GM12892 (cell line): Measurements from ENCODE around the gene POU2AF1.

ENCODE experiments used
- POLR2A ChIP-seq: IDR thresholded peaks from 2 replicates; pipeline ENCODE4 v1.6.1; 2011; ENCODE audit warnings: low read depth, low read length, control low read depth
- POLR2AphosphoS5 ChIP-seq: IDR thresholded peaks from 2 replicates; pipeline ENCODE4 v1.6.1; 2011; ENCODE audit warnings: low read depth, low read length, control low read depth
- TAF1 ChIP-seq: IDR thresholded peaks from 2 replicates; pipeline ENCODE4 v1.6.1; 2011; ENCODE audit warnings: low read depth, mild to moderate bottlenecking, control low read depth, low read length, borderline replicate concordance

GRCh38 chr11:111393096-111393495 is 14.0 kb upstream of the POU2AF1 start:
- TF ChIP-seq POLR2AphosphoS5, result no peak
- no peak for TF ChIP-seq POLR2A
- TF ChIP-seq TAF1, result no peak
